8988T (cell line): ENCODE results near the gene CAMKV.
"Not testable (repeated sequence)": the region's sequence is repeated elsewhere in the genome, so short reads cannot be mapped to it uniquely, and the experiment has no call there.

Experiments
- DNase-seq: peaks from one replicate; pipeline ENCODE4 v3.0.0; 2011

CAMKV gene

GRCh38 chr3:49845694-49846093 is 24.0 kb downstream of the CAMKV start:
- DNase-seq: no peak

- DNase-seq: no peak
Measured at GRCh38 chr3:49844464-49845183, 25.1 kb downstream of the CAMKV start.

GRCh38 chr3:49842843-49843517 is 26.7 kb downstream of the CAMKV start:
- DNase-seq: no peak

DNA sequence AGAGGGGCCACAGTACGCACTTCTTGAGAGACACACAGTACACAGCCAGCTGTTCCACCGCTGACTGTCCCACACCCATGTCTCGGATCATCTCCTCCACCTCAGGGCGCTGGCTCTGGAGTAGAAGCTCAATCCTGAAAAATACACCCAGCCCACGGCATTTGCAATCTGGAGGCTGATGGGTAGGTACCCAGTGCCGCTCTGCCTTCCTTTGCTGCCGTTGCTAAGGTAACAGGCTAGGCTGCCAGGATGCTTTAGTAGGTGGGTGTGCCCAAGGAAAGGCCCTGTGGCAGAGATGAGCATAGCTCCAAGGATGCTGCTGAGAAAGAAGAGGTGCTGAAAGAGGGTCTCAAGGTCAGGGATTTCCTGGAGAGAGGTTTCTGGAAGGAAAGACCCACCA is 27.9 kb downstream of the CAMKV start:
- no peak for DNase-seq

DNA sequence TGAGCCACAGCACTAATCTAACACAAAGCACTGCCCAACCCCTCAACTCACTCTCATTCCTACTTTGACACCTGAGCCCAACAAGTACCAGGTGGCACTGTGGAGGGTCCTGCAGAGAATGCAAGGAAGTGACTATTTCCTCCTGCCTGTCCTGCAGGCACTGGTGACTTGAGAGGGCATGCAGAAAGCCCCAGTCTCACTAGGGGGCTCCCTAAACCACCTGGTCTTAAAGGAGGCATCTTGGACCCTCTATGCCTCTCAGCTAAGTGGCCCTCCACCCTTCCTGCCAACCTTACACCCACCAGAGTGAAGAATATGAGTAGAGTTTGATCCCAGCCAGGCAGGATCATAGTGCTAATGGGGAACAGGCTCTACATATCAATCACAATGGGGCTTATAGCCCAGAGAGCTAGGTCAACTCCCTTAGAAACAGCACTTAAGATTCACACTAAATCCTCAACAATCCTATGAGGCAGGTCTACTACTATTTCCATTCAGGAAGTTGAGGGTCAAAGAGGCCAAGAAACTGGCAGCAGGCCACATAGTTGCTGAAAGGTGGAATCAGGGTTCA is 28.5 kb downstream of the CAMKV start:
- no peak for DNase-seq

DNA sequence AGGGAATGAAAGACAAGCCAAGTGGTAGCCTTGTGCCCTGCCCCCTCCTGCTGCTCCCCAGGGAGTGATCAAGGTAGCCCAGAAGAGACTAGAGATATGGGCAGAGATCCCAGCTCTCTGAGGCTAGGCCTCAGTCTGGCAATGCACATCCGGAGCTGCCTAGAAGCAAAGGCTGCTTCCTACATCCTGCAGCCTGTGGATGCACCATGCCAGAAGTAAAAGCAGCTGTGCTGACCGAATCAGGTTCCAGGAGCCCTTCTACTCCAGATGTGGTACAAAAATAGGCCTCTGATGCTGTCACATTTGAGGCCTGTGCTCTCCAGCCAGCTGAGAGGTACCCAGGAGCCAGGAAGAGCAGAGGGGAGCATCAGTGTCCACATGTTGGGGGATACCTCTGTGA is 29.3 kb downstream of the CAMKV start:
- DNase-seq: no peak

GRCh38 chr3:49839193-49839809 is 30.4 kb downstream of the CAMKV start:
- DNase-seq: no peak

- DNase-seq: no peak
Measured at GRCh38 chr3:49831341-49831740, 38.4 kb downstream of the CAMKV start.

- DNase-seq: no peak
Measured at GRCh38 chr3:49826016-49826415, 43.7 kb downstream of the CAMKV start.

DNA sequence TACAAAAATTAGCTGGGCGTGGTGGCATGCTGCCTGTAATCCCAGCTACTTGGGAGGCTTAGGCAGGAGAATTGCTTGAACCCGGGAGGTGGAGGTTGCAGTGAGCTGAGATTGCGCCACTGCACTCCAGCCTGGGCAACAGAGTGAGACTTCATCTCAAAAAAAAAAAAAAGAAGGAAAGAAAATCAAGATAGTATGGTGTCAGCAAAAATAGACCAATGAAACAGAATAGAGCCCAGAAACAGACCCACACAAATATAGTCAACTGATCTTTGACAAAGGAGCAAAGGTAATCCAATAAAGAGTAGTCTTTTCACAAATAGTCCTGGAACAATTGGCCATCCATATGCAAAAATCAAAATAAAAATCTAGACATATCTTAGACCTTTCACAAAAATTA is 46.6 kb downstream of the CAMKV start:
- not testable (repeated sequence) for DNase-seq

DNA sequence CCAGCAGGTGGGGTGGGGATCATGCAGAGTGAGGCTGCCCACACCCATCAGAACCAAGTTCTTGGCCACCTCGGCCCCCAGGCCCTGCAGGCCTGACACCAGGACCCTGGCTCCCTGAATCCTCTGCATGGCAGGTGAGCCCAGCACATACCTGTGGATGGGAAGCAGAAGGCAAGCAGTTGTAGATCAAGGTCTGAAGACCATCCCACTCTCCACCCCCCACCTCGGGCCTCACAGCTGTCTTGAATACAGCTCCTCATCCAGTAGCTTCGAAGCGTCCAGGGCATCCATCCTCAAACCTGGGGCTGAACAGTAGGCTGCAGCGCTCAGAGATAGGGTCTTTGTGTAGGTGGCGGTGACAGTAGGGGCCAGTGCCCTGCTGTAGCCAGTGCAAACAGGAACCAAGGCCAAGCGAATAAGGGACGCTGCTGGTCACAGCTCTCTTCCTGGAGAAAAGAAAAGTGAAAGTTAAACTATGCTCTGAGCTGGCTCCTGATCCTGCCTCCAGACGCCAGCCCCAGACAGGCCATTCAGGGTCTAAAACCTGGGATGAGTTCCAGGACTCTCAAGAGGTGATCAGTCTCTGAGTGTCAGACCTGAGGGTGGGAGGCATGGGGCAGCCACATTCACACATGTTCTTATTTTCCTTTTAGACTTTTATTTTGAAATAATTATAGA is 56.1 kb downstream of the CAMKV start, which contains the start of gene UBA7:
TSS of gene UBA7 (minus strand) at position 457 of the 678 bp plus-strand sequence. CDS start at position 291, 166 bp downstream.
- no peak for DNase-seq

DNA sequence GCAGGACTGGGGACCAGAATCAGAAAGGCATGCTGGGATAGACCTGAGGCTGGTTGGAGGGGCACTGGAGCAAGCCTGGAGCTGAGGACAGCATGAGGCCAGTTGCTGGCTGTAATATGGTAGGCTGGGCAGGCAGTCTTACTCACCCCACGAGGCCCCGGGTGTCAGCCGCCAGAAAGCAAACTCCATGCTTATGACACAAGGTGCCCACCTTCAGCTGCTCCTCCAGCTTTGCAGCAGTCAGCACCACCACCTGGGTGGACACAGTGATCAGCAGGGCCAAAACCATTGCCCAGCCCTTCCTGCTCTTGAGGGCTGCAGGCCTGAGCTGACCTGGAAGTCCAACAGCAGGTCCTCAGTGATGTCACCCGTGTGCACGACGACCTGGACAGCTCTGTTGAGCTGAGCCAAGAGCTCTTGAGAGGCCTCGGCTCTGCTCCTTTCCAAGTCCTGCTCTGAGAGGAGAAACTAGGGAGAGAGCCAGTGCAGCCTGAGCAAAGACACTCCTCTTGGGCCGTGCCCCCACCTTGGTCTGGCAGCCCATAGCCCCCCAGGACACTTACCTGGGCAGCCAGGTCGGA is 56.7 kb downstream of the CAMKV start:
- DNase-seq: no peak
